Nasal cavity respiratory epithelium epithelial cell of viscerocranial mucosa (primary cell): ENCODE data around the gene EBLN1. TPM values are rescaled to one million over a fixed set of nuclear protein-coding genes. Genes with fewer than 3 reads are reported as not detected.

Source experiments
- total RNA-seq: library from RNA; depleted of rRNA; stranded (reverse); fragments of >200 nt; gene quantifications from 2 replicates; pipeline ENCODE4 v1.2.3, GENCODE V29; 2014

The EBLN1 gene
- not detected in 2 replicates for total RNA-seq

DNA sequence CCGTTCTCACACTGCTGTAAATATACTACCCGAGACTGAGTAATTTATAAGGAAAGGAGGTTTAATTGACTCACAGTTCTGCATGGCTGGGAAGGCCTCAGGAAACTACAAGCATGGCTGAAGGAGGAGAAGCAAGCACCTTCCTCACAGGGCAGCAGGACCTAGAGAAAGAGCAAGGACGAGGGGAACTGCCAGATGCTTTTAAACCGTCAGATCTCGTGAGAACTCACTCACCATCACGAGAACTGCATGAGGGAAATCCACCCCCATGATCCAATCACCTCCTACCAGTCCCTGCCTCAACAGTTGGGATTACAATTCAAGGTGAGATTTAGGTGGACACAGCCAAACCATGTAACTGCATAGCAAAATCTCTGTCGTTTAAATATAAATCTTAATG, at the start of gene EBLN1:
Gene EBLN1, minus strand, starts transcription at position 174 of the 400 bp plus-strand sequence. CDS start 8,032 bp downstream, outside the sequence.

Other genes starting within 250 kb of the EBLN1 start
- gene DNAJC1, start 214.3 kb downstream of the EBLN1 start, total RNA-seq, result 66.8 and 123 TPM in 2 replicates
- gene COMMD3, start 98.4 kb upstream of the EBLN1 start, total RNA-seq, result 30.6 and 42.0 TPM in 2 replicates
- 37.6 and 48.3 TPM in 2 replicates for gene BMI1, start 103.1 kb upstream of the EBLN1 start, total RNA-seq
- gene SPAG6, start 127.5 kb upstream of the EBLN1 start, total RNA-seq, result not detected in 2 replicates